A673 (cell line): ENCODE measurements around the gene CLCNKA.

Experiments used
- EZH2 ChIP-seq: fragments of 200-600 bp; sonication (generic); IDR thresholded peaks from 2 replicates; pipeline ENCODE4 v1.6.1; 2017; ENCODE audit warnings: borderline replicate concordance, low read depth, mild to moderate bottlenecking, mixed read lengths, antibody characterized with exemption, low read length; ENCODE audit not compliant: poor library complexity, severe bottlenecking
- TF ChIP-seq, protein P1 (sequence below): fragments of 300-800, 200-600 bp; sonication (generic); conservative IDR thresholded peaks from 2 replicates; pipeline ENCODE4 v1.5.1; 2017; ENCODE audit warnings: low read depth, mild to moderate bottlenecking, antibody characterized with exemption, low read length, moderate library complexity, mixed read lengths

DNA sequence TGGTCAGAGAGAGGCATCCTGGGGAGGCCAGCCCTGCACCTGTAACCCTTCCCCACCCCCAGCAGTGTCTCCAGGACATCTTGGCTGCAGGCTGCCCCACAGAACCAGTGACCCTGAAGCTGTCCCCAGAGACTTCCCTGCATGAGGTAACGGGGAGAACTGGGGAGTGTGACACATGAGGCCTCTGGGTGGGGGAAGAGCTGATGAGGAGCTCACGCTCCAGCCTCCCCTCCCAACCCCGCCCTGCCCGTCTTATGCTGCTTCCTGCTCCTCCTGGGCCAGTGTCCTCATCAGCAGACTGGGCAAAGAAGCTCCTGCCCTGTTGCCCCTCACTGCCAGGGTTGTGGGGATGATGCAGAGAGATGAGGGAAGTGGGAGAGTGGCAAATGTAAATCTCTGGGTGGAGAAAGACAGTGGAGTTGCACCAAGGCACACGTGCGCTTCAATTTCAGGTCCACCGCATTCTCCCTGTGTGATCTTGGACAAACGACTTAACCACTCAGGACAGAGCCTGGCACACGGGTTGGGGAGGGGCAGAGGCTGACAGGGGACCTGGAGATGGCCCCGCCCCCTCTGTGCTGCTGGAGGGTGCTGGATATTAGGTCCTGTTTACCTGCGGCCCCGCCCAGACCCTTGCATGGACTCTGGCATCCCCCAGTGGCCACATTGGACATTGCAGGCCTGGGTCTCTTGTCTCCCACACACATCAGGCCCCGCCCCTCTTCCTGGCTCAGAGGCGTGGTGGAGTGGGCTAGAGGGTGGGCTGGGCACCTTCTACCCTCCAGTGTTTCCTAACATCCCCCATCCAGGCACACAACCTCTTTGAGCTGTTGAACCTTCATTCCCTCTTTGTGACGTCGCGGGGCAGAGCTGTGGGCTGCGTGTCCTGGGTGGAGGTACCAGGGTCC, 34.0 kb downstream of the CLCNKA start:
- TF ChIP-seq EZH2 = no peak
- TF ChIP-seq, protein P1, sequence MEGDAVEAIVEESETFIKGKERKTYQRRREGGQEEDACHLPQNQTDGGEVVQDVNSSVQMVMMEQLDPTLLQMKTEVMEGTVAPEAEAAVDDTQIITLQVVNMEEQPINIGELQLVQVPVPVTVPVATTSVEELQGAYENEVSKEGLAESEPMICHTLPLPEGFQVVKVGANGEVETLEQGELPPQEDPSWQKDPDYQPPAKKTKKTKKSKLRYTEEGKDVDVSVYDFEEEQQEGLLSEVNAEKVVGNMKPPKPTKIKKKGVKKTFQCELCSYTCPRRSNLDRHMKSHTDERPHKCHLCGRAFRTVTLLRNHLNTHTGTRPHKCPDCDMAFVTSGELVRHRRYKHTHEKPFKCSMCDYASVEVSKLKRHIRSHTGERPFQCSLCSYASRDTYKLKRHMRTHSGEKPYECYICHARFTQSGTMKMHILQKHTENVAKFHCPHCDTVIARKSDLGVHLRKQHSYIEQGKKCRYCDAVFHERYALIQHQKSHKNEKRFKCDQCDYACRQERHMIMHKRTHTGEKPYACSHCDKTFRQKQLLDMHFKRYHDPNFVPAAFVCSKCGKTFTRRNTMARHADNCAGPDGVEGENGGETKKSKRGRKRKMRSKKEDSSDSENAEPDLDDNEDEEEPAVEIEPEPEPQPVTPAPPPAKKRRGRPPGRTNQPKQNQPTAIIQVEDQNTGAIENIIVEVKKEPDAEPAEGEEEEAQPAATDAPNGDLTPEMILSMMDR = peak; percentile 96
